GM23338 (cell line): ENCODE data around the gene TPI1.
"Not testable (repeated sequence)": the region's sequence is repeated elsewhere in the genome, so short reads cannot be mapped to it uniquely, and the experiment has no call there.

ENCODE experiments used
- CREB1 ChIP-seq: fragments of 250-450 bp; sonication (Bioruptor Pico); IDR thresholded peaks from 2 replicates; pipeline ENCODE4 v1.5.0; 2020; ENCODE audit warnings: low read depth, mild to moderate bottlenecking, moderate library complexity
- ETS1 ChIP-seq: IDR thresholded peaks from 2 replicates; pipeline ENCODE4 v1.6.1; 2016; ENCODE audit warnings: antibody characterized with exemption
- EZH2 ChIP-seq: fragments of 200-600 bp; sonication (generic); IDR thresholded peaks from one replicate; pipeline ENCODE4 v1.8.0; 2017; ENCODE audit warnings: antibody characterized with exemption, mild to moderate bottlenecking, low read depth; ENCODE audit not compliant: unreplicated experiment
- EZH2phosphoT487 ChIP-seq: fragments of 200-600 bp; sonication (generic); IDR thresholded peaks from one replicate; pipeline ENCODE4 v1.8.1; 2018; ENCODE audit warnings: antibody characterized with exemption; ENCODE audit not compliant: unreplicated experiment
- JUNB ChIP-seq: IDR thresholded peaks from one replicate; pipeline ENCODE4 v1.6.1; 2016; ENCODE audit warnings: antibody characterized with exemption; ENCODE audit not compliant: unreplicated experiment
- NANOG ChIP-seq: IDR thresholded peaks from 2 replicates; pipeline ENCODE4 v1.6.1; 2016; ENCODE audit warnings: antibody characterized with exemption, borderline replicate concordance
- POLR2AphosphoS5 ChIP-seq: IDR thresholded peaks from 2 replicates; pipeline ENCODE4 v1.6.1; 2016; ENCODE audit warnings: antibody characterized with exemption, low read depth
- REST ChIP-seq: IDR thresholded peaks from one replicate; pipeline ENCODE4 v1.6.1; 2018; ENCODE audit warnings: antibody characterized with exemption; ENCODE audit not compliant: unreplicated experiment
- STAT1 ChIP-seq: IDR thresholded peaks from one replicate; pipeline ENCODE4 v1.6.1; 2016; ENCODE audit warnings: antibody characterized with exemption; ENCODE audit not compliant: unreplicated experiment
- TF ChIP-seq, protein P1 (sequence below), 2 experiments: fragments of 200-600 bp in 1 of 2; sonication (generic) in 1 of 2; conservative IDR thresholded peaks; 2 replicates each; pipeline versions ENCODE4 v1.5.1 to v1.6.1; 2016 to 2017; ENCODE audit warnings: antibody characterized with exemption in 2 of 2, low read depth in 2 of 2, mild to moderate bottlenecking in 2 of 2, moderate library complexity in 1 of 2
- TF ChIP-seq, protein P2 (sequence below): fragments of 250-450 bp; sonication (Bioruptor Pico); IDR thresholded peaks from 2 replicates; pipeline ENCODE4 v1.5.0; 2020; ENCODE audit warnings: mild to moderate bottlenecking, moderate library complexity

DNA sequence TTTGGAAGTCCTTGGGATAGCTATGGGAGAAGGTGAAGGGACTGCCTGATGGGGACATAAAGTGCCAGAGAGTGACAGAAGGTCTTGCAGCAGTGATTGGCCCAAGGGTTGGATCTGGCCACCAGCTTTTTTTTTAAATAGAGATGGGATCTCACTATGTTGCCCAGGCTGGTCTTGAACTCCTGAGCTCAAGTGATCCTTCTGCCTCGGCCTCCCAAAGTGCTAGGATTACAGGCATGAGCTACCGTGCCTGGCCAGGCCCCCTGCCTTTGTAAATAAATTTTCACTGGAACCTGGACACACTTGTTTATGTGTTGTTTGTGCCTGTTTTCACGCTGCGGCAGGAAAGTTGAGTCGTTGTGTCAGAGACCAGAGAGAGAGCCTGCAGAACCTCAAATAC is 2.0 kb upstream of the TPI1 start:
- not testable (repeated sequence) for TF ChIP-seq POLR2AphosphoS5; JUNB; EZH2phosphoT487; EZH2; REST; NANOG; CREB1 (CRISPR knock-in tag); STAT1; ETS1
- TF ChIP-seq, protein P1, sequence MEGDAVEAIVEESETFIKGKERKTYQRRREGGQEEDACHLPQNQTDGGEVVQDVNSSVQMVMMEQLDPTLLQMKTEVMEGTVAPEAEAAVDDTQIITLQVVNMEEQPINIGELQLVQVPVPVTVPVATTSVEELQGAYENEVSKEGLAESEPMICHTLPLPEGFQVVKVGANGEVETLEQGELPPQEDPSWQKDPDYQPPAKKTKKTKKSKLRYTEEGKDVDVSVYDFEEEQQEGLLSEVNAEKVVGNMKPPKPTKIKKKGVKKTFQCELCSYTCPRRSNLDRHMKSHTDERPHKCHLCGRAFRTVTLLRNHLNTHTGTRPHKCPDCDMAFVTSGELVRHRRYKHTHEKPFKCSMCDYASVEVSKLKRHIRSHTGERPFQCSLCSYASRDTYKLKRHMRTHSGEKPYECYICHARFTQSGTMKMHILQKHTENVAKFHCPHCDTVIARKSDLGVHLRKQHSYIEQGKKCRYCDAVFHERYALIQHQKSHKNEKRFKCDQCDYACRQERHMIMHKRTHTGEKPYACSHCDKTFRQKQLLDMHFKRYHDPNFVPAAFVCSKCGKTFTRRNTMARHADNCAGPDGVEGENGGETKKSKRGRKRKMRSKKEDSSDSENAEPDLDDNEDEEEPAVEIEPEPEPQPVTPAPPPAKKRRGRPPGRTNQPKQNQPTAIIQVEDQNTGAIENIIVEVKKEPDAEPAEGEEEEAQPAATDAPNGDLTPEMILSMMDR (conservative IDR thresholded peaks at IDR 0.05; ENCODE audit: low read depth in 2 of 2) = not testable (repeated sequence)
- TF ChIP-seq, protein P2, sequence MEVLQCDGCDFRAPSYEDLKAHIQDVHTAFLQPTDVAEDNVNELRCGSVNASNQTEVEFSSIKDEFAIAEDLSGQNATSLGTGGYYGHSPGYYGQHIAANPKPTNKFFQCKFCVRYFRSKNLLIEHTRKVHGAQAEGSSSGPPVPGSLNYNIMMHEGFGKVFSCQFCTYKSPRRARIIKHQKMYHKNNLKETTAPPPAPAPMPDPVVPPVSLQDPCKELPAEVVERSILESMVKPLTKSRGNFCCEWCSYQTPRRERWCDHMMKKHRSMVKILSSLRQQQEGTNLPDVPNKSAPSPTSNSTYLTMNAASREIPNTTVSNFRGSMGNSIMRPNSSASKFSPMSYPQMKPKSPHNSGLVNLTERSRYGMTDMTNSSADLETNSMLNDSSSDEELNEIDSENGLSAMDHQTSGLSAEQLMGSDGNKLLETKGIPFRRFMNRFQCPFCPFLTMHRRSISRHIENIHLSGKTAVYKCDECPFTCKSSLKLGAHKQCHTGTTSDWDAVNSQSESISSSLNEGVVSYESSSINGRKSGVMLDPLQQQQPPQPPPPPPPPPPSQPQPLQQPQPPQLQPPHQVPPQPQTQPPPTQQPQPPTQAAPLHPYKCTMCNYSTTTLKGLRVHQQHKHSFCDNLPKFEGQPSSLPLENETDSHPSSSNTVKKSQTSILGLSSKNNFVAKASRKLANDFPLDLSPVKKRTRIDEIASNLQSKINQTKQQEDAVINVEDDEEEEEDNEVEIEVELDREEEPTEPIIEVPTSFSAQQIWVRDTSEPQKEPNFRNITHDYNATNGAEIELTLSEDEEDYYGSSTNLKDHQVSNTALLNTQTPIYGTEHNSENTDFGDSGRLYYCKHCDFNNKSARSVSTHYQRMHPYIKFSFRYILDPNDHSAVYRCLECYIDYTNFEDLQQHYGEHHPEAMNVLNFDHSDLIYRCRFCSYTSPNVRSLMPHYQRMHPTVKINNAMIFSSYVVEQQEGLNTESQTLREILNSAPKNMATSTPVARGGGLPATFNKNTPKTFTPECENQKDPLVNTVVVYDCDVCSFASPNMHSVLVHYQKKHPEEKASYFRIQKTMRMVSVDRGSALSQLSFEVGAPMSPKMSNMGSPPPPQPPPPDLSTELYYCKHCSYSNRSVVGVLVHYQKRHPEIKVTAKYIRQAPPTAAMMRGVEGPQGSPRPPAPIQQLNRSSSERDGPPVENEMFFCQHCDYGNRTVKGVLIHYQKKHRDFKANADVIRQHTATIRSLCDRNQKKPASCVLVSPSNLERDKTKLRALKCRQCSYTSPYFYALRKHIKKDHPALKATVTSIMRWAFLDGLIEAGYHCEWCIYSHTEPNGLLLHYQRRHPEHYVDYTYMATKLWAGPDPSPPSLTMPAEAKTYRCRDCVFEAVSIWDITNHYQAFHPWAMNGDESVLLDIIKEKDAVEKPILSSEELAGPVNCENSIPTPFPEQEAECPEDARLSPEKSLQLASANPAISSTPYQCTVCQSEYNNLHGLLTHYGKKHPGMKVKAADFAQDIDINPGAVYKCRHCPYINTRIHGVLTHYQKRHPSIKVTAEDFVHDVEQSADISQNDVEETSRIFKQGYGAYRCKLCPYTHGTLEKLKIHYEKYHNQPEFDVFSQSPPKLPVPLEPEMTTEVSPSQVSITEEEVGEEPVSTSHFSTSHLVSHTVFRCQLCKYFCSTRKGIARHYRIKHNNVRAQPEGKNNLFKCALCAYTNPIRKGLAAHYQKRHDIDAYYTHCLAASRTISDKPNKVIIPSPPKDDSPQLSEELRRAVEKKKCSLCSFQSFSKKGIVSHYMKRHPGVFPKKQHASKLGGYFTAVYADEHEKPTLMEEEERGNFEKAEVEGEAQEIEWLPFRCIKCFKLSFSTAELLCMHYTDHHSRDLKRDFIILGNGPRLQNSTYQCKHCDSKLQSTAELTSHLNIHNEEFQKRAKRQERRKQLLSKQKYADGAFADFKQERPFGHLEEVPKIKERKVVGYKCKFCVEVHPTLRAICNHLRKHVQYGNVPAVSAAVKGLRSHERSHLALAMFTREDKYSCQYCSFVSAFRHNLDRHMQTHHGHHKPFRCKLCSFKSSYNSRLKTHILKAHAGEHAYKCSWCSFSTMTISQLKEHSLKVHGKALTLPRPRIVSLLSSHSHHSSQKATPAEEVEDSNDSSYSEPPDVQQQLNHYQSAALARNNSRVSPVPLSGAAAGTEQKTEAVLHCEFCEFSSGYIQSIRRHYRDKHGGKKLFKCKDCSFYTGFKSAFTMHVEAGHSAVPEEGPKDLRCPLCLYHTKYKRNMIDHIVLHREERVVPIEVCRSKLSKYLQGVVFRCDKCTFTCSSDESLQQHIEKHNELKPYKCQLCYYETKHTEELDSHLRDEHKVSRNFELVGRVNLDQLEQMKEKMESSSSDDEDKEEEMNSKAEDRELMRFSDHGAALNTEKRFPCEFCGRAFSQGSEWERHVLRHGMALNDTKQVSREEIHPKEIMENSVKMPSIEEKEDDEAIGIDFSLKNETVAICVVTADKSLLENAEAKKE (CRISPR knock-in tag) = not testable (repeated sequence)
